ES-I3 (cell line): ENCODE results near the gene TRPM2.
"Not testable (repeated sequence)": the region's sequence is repeated elsewhere in the genome, so short reads cannot be mapped to it uniquely, and the experiment has no call there.

ENCODE experiments used
- H3K36me3 ChIP-seq: 2 replicates; pipeline ENCODE4 v1.6.1; 2013; ENCODE audit warnings: mild to moderate bottlenecking, low read length, control low read depth, moderate library complexity; ENCODE audit not compliant: insufficient read depth
- H3K4me1 ChIP-seq: 2 replicates; pipeline ENCODE4 v1.6.1; 2013; ENCODE audit warnings: mild to moderate bottlenecking, control low read depth, low read length; ENCODE audit not compliant: insufficient read depth
- H3K9ac ChIP-seq: 2 replicates; pipeline ENCODE4 v1.6.1; 2013; ENCODE audit warnings: low read depth, mild to moderate bottlenecking, low read length, moderate library complexity
- H3K9me3 ChIP-seq: 2 replicates; pipeline ENCODE4 v1.6.1; 2013; ENCODE audit warnings: mild to moderate bottlenecking, low read length, moderate library complexity; ENCODE audit not compliant: control insufficient read depth, insufficient read depth

TRPM2 gene

GRCh38 chr21:44403106-44404020, 49.9 kb downstream of the TRPM2 start:
- Histone ChIP-seq H3K36me3 (no peaks in the 10 kb centered on the region), H3K4me1 (no peaks in the 10 kb centered on the region), H3K9ac (no peak overlapping the region), H3K9me3 (no peaks in the 10 kb centered on the region; the same call in none of the 2 replicates)

DNA sequence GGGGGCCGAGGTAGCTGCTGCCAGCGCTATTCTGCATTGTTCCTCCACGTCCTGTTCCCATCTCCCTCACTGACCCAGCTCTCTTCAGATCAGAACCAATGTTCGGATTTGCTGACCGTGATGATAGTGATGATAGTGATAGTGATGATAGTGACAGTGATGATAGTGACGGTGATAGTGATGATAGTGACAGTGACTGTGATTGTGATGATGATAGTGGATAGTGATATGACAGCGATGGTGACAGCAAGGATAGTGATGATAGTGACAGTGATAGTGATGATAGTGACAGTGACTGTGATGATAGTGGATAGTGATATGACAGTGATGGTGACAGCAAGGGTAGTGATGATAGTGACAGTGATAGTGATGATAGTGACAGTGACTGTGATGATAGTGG, 51.1 kb downstream of the TRPM2 start:
- not testable (repeated sequence) for H3K9ac ChIP-seq, H3K4me1 ChIP-seq, H3K36me3 ChIP-seq, H3K9me3 ChIP-seq

- H3K4me1 ChIP-seq, result no peaks in the 10 kb centered on the region
- no peak overlapping the region for H3K9ac ChIP-seq
- no peaks in the 10 kb centered on the region for H3K36me3 ChIP-seq
- no peaks in the 10 kb centered on the region; the same call in none of the 2 replicates for H3K9me3 ChIP-seq
These were observed 51.9 kb downstream of the TRPM2 start for GRCh38 chr21:44405091-44405947.

- no peaks in the 10 kb centered on the region; the same call in none of the 2 replicates for H3K9me3 ChIP-seq
- no peak overlapping the region for H3K9ac ChIP-seq
These were observed 52.8 kb downstream of the TRPM2 start for GRCh38 chr21:44405948-44406872.

GRCh38 chr21:44406953-44407352, 53.5 kb downstream of the TRPM2 start:
- Histone ChIP-seq H3K9me3 (no peaks in the 10 kb centered on the region; the same call in none of the 2 replicates), H3K36me3 (no peaks in the 10 kb centered on the region), H3K4me1 (no peaks in the 10 kb centered on the region), H3K9ac (no peak overlapping the region)

More at GRCh38 chr21:44405948-44406872, 52.8 kb downstream of the TRPM2 start:
- H3K36me3 ChIP-seq, result no peaks in the 10 kb centered on the region
- no peaks in the 10 kb centered on the region for H3K4me1 ChIP-seq

DNA sequence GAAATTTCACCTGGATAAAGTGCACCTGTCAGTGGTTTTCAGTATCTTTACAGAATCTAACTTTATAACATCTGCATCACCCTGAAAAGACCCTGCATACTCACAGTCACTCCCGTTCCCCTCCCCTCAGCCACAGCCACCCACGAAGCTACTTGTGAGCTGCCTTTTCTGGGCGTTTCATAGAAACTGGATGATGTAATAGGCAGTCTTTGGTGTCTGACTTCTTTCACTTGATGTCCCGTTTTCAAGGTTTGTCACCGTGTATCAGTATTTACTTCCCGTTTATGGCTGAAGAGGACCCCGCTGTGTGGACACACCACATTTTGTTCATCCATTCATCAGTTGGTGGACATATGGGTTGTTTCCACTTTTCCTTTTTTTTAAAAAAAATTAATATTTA, 54.1 kb downstream of the TRPM2 start:
- H3K9me3 ChIP-seq, result no peaks in the 10 kb centered on the region; the same call in none of the 2 replicates
- no peaks in the 10 kb centered on the region for H3K36me3 ChIP-seq
- no peak overlapping the region for H3K9ac ChIP-seq
- H3K4me1 ChIP-seq, result no peaks in the 10 kb centered on the region

DNA sequence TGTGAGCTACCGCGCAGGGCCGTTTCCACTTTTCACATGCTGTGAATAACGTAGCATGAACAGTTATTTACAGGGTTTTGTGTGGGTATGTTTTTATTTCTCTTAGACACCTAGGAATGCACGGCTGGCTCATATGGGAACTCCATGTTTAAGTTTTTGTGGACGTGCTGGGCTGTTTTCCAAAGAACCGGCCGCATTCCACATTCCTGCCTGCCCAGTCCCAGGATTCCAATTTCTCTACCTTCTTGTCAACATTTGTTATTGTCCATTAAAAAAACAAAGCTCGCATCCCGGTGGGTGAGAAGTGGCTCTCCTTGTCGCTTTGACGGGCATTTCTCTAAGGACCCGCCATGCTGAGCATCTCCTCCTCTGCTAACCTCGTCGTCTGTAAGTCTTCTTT, 54.8 kb downstream of the TRPM2 start:
- Histone ChIP-seq H3K36me3 (no peaks in the 10 kb centered on the region), H3K9me3 (no peaks in the 10 kb centered on the region; the same call in none of the 2 replicates), H3K9ac (no peak overlapping the region), H3K4me1 (no peaks in the 10 kb centered on the region)

- no peaks in the 10 kb centered on the region for H3K9me3 ChIP-seq
- no peak overlapping the region for H3K9ac ChIP-seq
- H3K4me1 ChIP-seq, result no peaks in the 10 kb centered on the region
- H3K36me3 ChIP-seq, result no peaks in the 10 kb centered on the region
These were observed 60.3 kb downstream of the TRPM2 start for GRCh38 chr21:44413566-44414290.

DNA sequence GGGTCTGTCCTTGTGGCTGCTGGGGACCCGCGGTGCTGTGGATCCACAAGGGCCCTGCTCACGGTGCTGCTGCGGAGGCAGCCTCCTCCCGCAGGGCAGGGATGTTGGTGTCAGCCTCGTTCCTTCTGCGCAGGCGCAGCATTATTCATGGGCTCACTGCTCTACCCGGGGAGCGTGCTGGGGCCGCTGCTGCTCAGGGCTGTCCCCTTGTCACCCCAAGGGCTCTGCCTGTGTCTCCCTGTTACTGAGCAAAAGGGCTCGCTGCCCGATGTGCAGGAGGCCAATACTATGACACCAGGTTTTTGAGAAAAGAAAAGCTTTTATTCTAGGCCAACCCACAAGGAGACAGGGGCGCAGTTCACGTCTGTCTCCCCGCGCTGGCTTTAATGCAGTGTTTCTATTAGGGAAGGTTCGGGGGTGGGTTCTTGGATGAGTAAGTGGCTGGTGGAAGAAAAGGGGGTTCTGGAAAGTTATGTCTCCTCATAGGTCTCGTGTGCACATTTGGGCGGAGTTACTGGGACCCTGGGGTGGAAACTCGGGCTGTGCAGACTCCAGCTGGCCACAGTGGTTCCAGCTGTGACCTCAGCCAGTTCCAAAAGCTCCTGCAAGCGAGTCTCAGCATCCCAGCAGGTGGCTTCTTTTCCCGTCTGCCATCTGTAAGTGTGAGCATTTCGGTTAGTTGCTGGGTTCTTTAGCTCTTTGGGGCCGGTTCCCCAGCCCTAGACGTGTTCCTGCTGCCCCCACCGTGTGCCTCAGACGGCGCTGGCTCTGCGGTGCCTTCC, 61.1 kb downstream of the TRPM2 start:
- Histone ChIP-seq H3K36me3 (no peaks in the 10 kb centered on the region), H3K9me3 (no peaks in the 10 kb centered on the region), H3K4me1 (no peaks in the 10 kb centered on the region), H3K9ac (no peak overlapping the region)

GRCh38 chr21:44415073-44416025, 61.9 kb downstream of the TRPM2 start:
- Histone ChIP-seq H3K9ac (no peak overlapping the region), H3K36me3 (no peaks in the 10 kb centered on the region), H3K4me1 (no peaks in the 10 kb centered on the region), H3K9me3 (no peaks in the 10 kb centered on the region)

GRCh38 chr21:44416193-44416592, 62.8 kb downstream of the TRPM2 start:
- Histone ChIP-seq H3K9ac (no peak overlapping the region), H3K9me3 (no peaks in the 10 kb centered on the region), H3K4me1 (no peaks in the 10 kb centered on the region), H3K36me3 (no peaks in the 10 kb centered on the region)

- not testable (repeated sequence) for H3K4me1 ChIP-seq, H3K36me3 ChIP-seq, H3K9me3 ChIP-seq, H3K9ac ChIP-seq
These were observed 64.2 kb downstream of the TRPM2 start for GRCh38 chr21:44417621-44418107.
